Mesenchymal stem cell (in vitro differentiated cells and primary cell): Measurements from ENCODE around the gene STEAP4.
A peak's percentile ranks its signal among the peaks of the same experiment; 100 is the strongest.

ENCODE experiments used
- DNase-seq: peaks from one replicate; pipeline ENCODE4 v3.0.0-alpha.2; 2013
- H2AFZ ChIP-seq: one replicate; pipeline ENCODE4 v1.6.1; 2013; ENCODE audit warnings: low read depth, mild to moderate bottlenecking, control low read depth, inconsistent platforms, low read length, moderate library complexity
- H2AK5ac ChIP-seq: 2 replicates; pipeline ENCODE4 v1.6.1; 2013; ENCODE audit warnings: low read length, moderate library complexity, mild to moderate bottlenecking, inconsistent platforms; ENCODE audit not compliant: severe bottlenecking
- H2BK120ac ChIP-seq: one replicate; pipeline ENCODE4 v1.6.1; 2013; ENCODE audit warnings: low read depth, mild to moderate bottlenecking, inconsistent platforms, low read length, moderate library complexity
- H2BK12ac ChIP-seq, 2 experiments: one replicate each; pipeline ENCODE4 v1.6.1; 2013; ENCODE audit warnings: inconsistent platforms in 2 of 2, low read length in 2 of 2, mild to moderate bottlenecking in 2 of 2, moderate library complexity in 2 of 2, control low read depth in 1 of 2
- H2BK15ac ChIP-seq: one replicate; pipeline ENCODE4 v1.6.1; 2013; ENCODE audit warnings: mild to moderate bottlenecking, low read depth, inconsistent platforms; ENCODE audit not compliant: poor library complexity, severe bottlenecking
- H2BK5ac ChIP-seq: 2 replicates; pipeline ENCODE4 v1.6.1; 2013; ENCODE audit warnings: low read depth, mild to moderate bottlenecking, low read length, control low read depth, inconsistent platforms; ENCODE audit not compliant: poor library complexity, severe bottlenecking
- H3K14ac ChIP-seq, 2 experiments: one replicate each; pipeline ENCODE4 v1.6.1; 2013; ENCODE audit warnings: inconsistent platforms in 2 of 2, low read length in 2 of 2, control low read depth in 1 of 2, mild to moderate bottlenecking in 1 of 2, moderate library complexity in 1 of 2
- H3K18ac ChIP-seq, 2 experiments: one replicate each; pipeline ENCODE4 v1.6.1; 2013; ENCODE audit warnings: inconsistent platforms in 2 of 2, low read length in 2 of 2, control low read depth in 1 of 2, low read depth in 1 of 2, mild to moderate bottlenecking in 1 of 2
- H3K23ac ChIP-seq, 2 experiments: one replicate each; pipeline ENCODE4 v1.6.1; 2013; ENCODE audit warnings: inconsistent platforms in 2 of 2, low read length in 2 of 2, mild to moderate bottlenecking in 2 of 2, moderate library complexity in 2 of 2, control low read depth in 1 of 2
- H3K27ac ChIP-seq: 2 replicates; pipeline ENCODE4 v1.5.1; 2013; ENCODE audit warnings: mild to moderate bottlenecking, moderate library complexity, low read length, control low read depth, inconsistent platforms; ENCODE audit not compliant: poor library complexity, severe bottlenecking
- H3K27me3 ChIP-seq, 2 experiments: 2 replicates each; pipeline versions ENCODE4 v1.6.1 to v1.7.0; 2013; ENCODE audit warnings: low read length in 2 of 2, mild to moderate bottlenecking in 2 of 2, moderate library complexity in 2 of 2, control low read depth in 1 of 2, inconsistent platforms in 1 of 2; ENCODE audit not compliant: control insufficient read depth in 1 of 2, insufficient read depth in 1 of 2
- H3K36me3 ChIP-seq, 2 experiments: 2 replicates each; pipeline versions ENCODE4 v1.6.1 to v1.7.0; 2013; ENCODE audit warnings: low read length in 2 of 2, control low read depth in 1 of 2, inconsistent platforms in 1 of 2, low read depth in 1 of 2, mild to moderate bottlenecking in 1 of 2; ENCODE audit not compliant: insufficient read depth in 2 of 2, control insufficient read depth in 1 of 2
- H3K4ac ChIP-seq, 2 experiments: one replicate each; pipeline ENCODE4 v1.6.1; 2013; ENCODE audit warnings: inconsistent platforms in 2 of 2, low read length in 2 of 2, mild to moderate bottlenecking in 2 of 2, moderate library complexity in 2 of 2, control low read depth in 1 of 2, low read depth in 1 of 2
- H3K4me1 ChIP-seq: 2 replicates; pipeline ENCODE4 v1.6.1; 2013; ENCODE audit warnings: low read depth, low read length, control low read depth; ENCODE audit not compliant: control insufficient read depth, insufficient read depth
- H3K4me2 ChIP-seq: 2 replicates; pipeline ENCODE4 v1.6.1; 2013; ENCODE audit warnings: low read length, mild to moderate bottlenecking, inconsistent platforms; ENCODE audit not compliant: poor library complexity, severe bottlenecking
- H3K4me3 ChIP-seq, 2 experiments: 2 replicates each; pipeline versions ENCODE4 v1.5.1 to v1.7.0; 2013; ENCODE audit warnings: low read length in 2 of 2, mild to moderate bottlenecking in 2 of 2, control low read depth in 1 of 2, low read depth in 1 of 2; ENCODE audit not compliant: insufficient read depth in 1 of 2
- H3K79me1 ChIP-seq: replicated peaks from 2 replicates; pipeline ENCODE4 v1.6.1; 2013; ENCODE audit warnings: mild to moderate bottlenecking, control low read depth, low read length, inconsistent platforms; ENCODE audit not compliant: poor library complexity, severe bottlenecking
- H3K9ac ChIP-seq: 2 replicates; pipeline ENCODE4 v1.7.0; 2013; ENCODE audit warnings: mild to moderate bottlenecking, low read length, moderate library complexity
- H3K9me3 ChIP-seq: 2 replicates; pipeline ENCODE4 v1.7.0; 2013; ENCODE audit warnings: mild to moderate bottlenecking, low read length; ENCODE audit not compliant: control insufficient read depth
- H4K8ac ChIP-seq: one replicate; pipeline ENCODE4 v1.6.1; 2013; ENCODE audit warnings: inconsistent platforms, mild to moderate bottlenecking, low read length, moderate library complexity
- H4K91ac ChIP-seq: one replicate; pipeline ENCODE4 v1.6.1; 2013; ENCODE audit warnings: mild to moderate bottlenecking, low read length, inconsistent platforms
- WGBS: methylation state at CpG from one replicate; pipeline ENCODE4 v1.1.7; 2013; ENCODE audit warnings: mixed read lengths; 5-methylcytosine and 5-hydroxymethylcytosine counted together

The STEAP4 gene

GRCh38 chr7:88339195-88339922, 32.7 kb upstream of the STEAP4 start:
- no peak overlapping the region for H4K8ac ChIP-seq
- H2BK12ac ChIP-seq, result no peak overlapping the region
- H2BK5ac ChIP-seq, result no peak overlapping the region
- H2AK5ac ChIP-seq, result no peak overlapping the region
- no peak overlapping the region for H2BK120ac ChIP-seq
- H2BK15ac ChIP-seq, result no peak overlapping the region
- no peak overlapping the region for H3K4me2 ChIP-seq
- DNase-seq, result no peak
- no peak overlapping the region for H4K91ac ChIP-seq
- no peaks in the 10 kb centered on the region for H3K79me1 ChIP-seq
- H3K9ac ChIP-seq, result no peak overlapping the region
- WGBS, result no CpG with 5 or more reads among the region's 2 CpGs
- no peaks in the 10 kb centered on the region for H3K36me3 ChIP-seq
- no peaks in the 10 kb centered on the region for H3K4me1 ChIP-seq
- H3K4ac ChIP-seq, result no peak overlapping the region
- no peak overlapping the region for H3K4me3 ChIP-seq
- no peak overlapping the region for H3K23ac ChIP-seq
- no peak overlapping the region for H3K27ac ChIP-seq
- H3K14ac ChIP-seq, result no peak overlapping the region
- no peaks in the 10 kb centered on the region for H3K9me3 ChIP-seq
- no peaks in the 10 kb centered on the region for H3K27me3 ChIP-seq
- no peak overlapping the region for H3K18ac ChIP-seq
- H2AFZ ChIP-seq, result no peak overlapping the region

- H2AFZ ChIP-seq, result no peak overlapping the region
- no peaks in the 10 kb centered on the region for H3K27me3 ChIP-seq
- no peaks in the 10 kb centered on the region for H3K4me1 ChIP-seq
- no peaks in the 10 kb centered on the region for H3K79me1 ChIP-seq
- no peak overlapping the region for H4K8ac ChIP-seq
- no peak overlapping the region for H3K9ac ChIP-seq
- DNase-seq, result no peak
- no peak overlapping the region for H2BK15ac ChIP-seq
- H2AK5ac ChIP-seq, result no peak overlapping the region
- no peak overlapping the region for H4K91ac ChIP-seq
- H3K18ac ChIP-seq, result no peak overlapping the region
- 91% methylated on average over 6 of the region's 6 CpGs for WGBS
- no peak overlapping the region for H3K14ac ChIP-seq
- H2BK5ac ChIP-seq, result no peak overlapping the region
- no peak overlapping the region for H2BK120ac ChIP-seq
- H2BK12ac ChIP-seq, result no peak overlapping the region
- no peak overlapping the region for H3K4me2 ChIP-seq
- H3K23ac ChIP-seq, result no peak overlapping the region
- no peaks in the 10 kb centered on the region for H3K36me3 ChIP-seq
- no peak overlapping the region for H3K4me3 ChIP-seq
- H3K27ac ChIP-seq, result no peak overlapping the region
- no peak overlapping the region for H3K4ac ChIP-seq
- H3K9me3 ChIP-seq, result no peaks in the 10 kb centered on the region
Measured at GRCh38 chr7:88338503-88338902, 31.8 kb upstream of the STEAP4 start.

DNA sequence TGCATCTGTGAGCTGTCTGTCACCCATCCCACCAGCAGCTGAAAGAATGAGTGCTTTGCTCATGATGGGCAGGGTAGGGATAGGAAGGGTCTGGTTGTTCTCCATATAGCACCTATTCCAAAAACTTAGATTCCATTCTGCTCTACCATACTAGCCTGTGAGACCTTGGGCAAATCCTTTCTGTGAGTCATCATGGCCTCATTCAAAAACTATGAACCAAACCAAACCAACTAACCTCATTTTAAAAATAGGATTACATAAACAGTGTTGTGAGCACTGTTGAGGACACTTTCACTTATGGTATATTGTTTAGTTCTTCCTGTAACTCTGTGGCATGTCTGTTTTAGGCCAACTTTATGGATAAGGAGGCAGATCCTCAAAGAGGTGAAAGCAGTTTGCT, 30.9 kb upstream of the STEAP4 start:
- H2BK12ac ChIP-seq, result no peak overlapping the region
- no peak overlapping the region for H3K18ac ChIP-seq
- no peak overlapping the region for H3K27ac ChIP-seq
- H2BK15ac ChIP-seq, result no peak overlapping the region
- no peak overlapping the region for H3K4me2 ChIP-seq
- H3K27me3 ChIP-seq, result no peaks in the 10 kb centered on the region
- no peak overlapping the region for H3K23ac ChIP-seq
- H3K9me3 ChIP-seq, result no peaks in the 10 kb centered on the region
- no peak overlapping the region for H3K4me3 ChIP-seq
- no peak overlapping the region for H2BK120ac ChIP-seq
- H4K8ac ChIP-seq, result no peak overlapping the region
- no peak overlapping the region for H2AK5ac ChIP-seq
- H3K9ac ChIP-seq, result no peak overlapping the region
- H3K4me1 ChIP-seq, result no peaks in the 10 kb centered on the region
- H2AFZ ChIP-seq, result no peak overlapping the region
- H3K14ac ChIP-seq, result no peak overlapping the region
- no peaks in the 10 kb centered on the region for H3K36me3 ChIP-seq
- H4K91ac ChIP-seq, result no peak overlapping the region
- no peaks in the 10 kb centered on the region for H3K79me1 ChIP-seq
- H2BK5ac ChIP-seq, result no peak overlapping the region
- H3K4ac ChIP-seq, result no peak overlapping the region
- DNase-seq, result peak; percentile 33

DNA sequence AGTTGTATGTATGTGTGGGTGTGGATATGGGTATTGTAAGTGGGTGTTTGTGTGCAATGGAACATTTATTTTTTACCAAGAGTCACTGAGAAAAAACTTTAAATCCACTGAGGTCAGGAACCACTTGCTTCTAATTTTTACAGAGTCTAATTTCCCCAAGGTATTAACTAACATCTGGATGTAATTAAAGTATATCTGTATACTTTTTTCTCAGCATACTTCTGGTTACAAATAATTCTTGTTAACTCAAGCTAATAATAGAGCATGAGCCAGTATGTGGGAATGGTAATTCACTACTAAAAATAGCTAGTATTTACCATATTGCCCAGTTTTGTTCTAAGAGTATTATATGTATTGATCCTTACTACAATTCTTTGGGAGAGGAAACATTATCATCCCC, 24.6 kb upstream of the STEAP4 start:
- Histone ChIP-seq H2BK5ac (no peak overlapping the region), H3K23ac (no peak overlapping the region), H2BK15ac (no peak overlapping the region), H3K4me2 (no peak overlapping the region), H3K36me3 (no peaks in the 10 kb centered on the region), H2AK5ac (no peak overlapping the region), H3K27ac (no peak overlapping the region), H2BK12ac (no peak overlapping the region), H3K27me3 (no peaks in the 10 kb centered on the region), H3K9ac (peak overlapping the region; percentile 61), H3K79me1 (no peaks in the 10 kb centered on the region), H4K91ac (no peak overlapping the region), H3K4me3 (no peak overlapping the region), H3K9me3 (no peaks in the 10 kb centered on the region), H4K8ac (no peak overlapping the region), H3K4me1 (no peaks in the 10 kb centered on the region), H3K4ac (no peak overlapping the region), H2AFZ (no peak overlapping the region), H3K18ac (no peak overlapping the region), H2BK120ac (no peak overlapping the region), H3K14ac (no peak overlapping the region)
- no peak for DNase-seq
